Mesenchymal stem cell (in vitro differentiated cells and primary cell): ENCODE data around the gene MUC16.

Source experiments
- DNase-seq: peaks from one replicate; pipeline ENCODE4 v3.0.0-alpha.2; 2013
- H2AFZ ChIP-seq: one replicate; pipeline ENCODE4 v1.6.1; 2013; ENCODE audit warnings: low read depth, mild to moderate bottlenecking, control low read depth, inconsistent platforms, low read length, moderate library complexity
- H2AK5ac ChIP-seq: 2 replicates; pipeline ENCODE4 v1.6.1; 2013; ENCODE audit warnings: low read length, moderate library complexity, mild to moderate bottlenecking, inconsistent platforms; ENCODE audit not compliant: severe bottlenecking
- H2BK120ac ChIP-seq: one replicate; pipeline ENCODE4 v1.6.1; 2013; ENCODE audit warnings: low read depth, mild to moderate bottlenecking, inconsistent platforms, low read length, moderate library complexity
- H2BK12ac ChIP-seq, 2 experiments: one replicate each; pipeline ENCODE4 v1.6.1; 2013; ENCODE audit warnings: inconsistent platforms in 2 of 2, low read length in 2 of 2, mild to moderate bottlenecking in 2 of 2, moderate library complexity in 2 of 2, control low read depth in 1 of 2
- H2BK15ac ChIP-seq: one replicate; pipeline ENCODE4 v1.6.1; 2013; ENCODE audit warnings: mild to moderate bottlenecking, low read depth, inconsistent platforms; ENCODE audit not compliant: poor library complexity, severe bottlenecking
- H2BK5ac ChIP-seq: 2 replicates; pipeline ENCODE4 v1.6.1; 2013; ENCODE audit warnings: low read depth, mild to moderate bottlenecking, low read length, control low read depth, inconsistent platforms; ENCODE audit not compliant: poor library complexity, severe bottlenecking
- H3K14ac ChIP-seq, 2 experiments: one replicate each; pipeline ENCODE4 v1.6.1; 2013; ENCODE audit warnings: inconsistent platforms in 2 of 2, low read length in 2 of 2, control low read depth in 1 of 2, mild to moderate bottlenecking in 1 of 2, moderate library complexity in 1 of 2
- H3K18ac ChIP-seq, 2 experiments: one replicate each; pipeline ENCODE4 v1.6.1; 2013; ENCODE audit warnings: inconsistent platforms in 2 of 2, low read length in 2 of 2, control low read depth in 1 of 2, low read depth in 1 of 2, mild to moderate bottlenecking in 1 of 2
- H3K23ac ChIP-seq, 2 experiments: one replicate each; pipeline ENCODE4 v1.6.1; 2013; ENCODE audit warnings: inconsistent platforms in 2 of 2, low read length in 2 of 2, mild to moderate bottlenecking in 2 of 2, moderate library complexity in 2 of 2, control low read depth in 1 of 2
- H3K27ac ChIP-seq: 2 replicates; pipeline ENCODE4 v1.5.1; 2013; ENCODE audit warnings: mild to moderate bottlenecking, moderate library complexity, low read length, control low read depth, inconsistent platforms; ENCODE audit not compliant: poor library complexity, severe bottlenecking
- H3K27me3 ChIP-seq, 2 experiments: 2 replicates each; pipeline versions ENCODE4 v1.6.1 to v1.7.0; 2013; ENCODE audit warnings: low read length in 2 of 2, mild to moderate bottlenecking in 2 of 2, moderate library complexity in 2 of 2, control low read depth in 1 of 2, inconsistent platforms in 1 of 2; ENCODE audit not compliant: control insufficient read depth in 1 of 2, insufficient read depth in 1 of 2
- H3K36me3 ChIP-seq, 2 experiments: 2 replicates each; pipeline versions ENCODE4 v1.6.1 to v1.7.0; 2013; ENCODE audit warnings: low read length in 2 of 2, control low read depth in 1 of 2, inconsistent platforms in 1 of 2, low read depth in 1 of 2, mild to moderate bottlenecking in 1 of 2; ENCODE audit not compliant: insufficient read depth in 2 of 2, control insufficient read depth in 1 of 2
- H3K4ac ChIP-seq, 2 experiments: one replicate each; pipeline ENCODE4 v1.6.1; 2013; ENCODE audit warnings: inconsistent platforms in 2 of 2, low read length in 2 of 2, mild to moderate bottlenecking in 2 of 2, moderate library complexity in 2 of 2, control low read depth in 1 of 2, low read depth in 1 of 2
- H3K4me1 ChIP-seq: 2 replicates; pipeline ENCODE4 v1.6.1; 2013; ENCODE audit warnings: low read depth, low read length, control low read depth; ENCODE audit not compliant: control insufficient read depth, insufficient read depth
- H3K4me2 ChIP-seq: 2 replicates; pipeline ENCODE4 v1.6.1; 2013; ENCODE audit warnings: low read length, mild to moderate bottlenecking, inconsistent platforms; ENCODE audit not compliant: poor library complexity, severe bottlenecking
- H3K4me3 ChIP-seq, 2 experiments: 2 replicates each; pipeline versions ENCODE4 v1.5.1 to v1.7.0; 2013; ENCODE audit warnings: low read length in 2 of 2, mild to moderate bottlenecking in 2 of 2, control low read depth in 1 of 2, low read depth in 1 of 2; ENCODE audit not compliant: insufficient read depth in 1 of 2
- H3K79me1 ChIP-seq: replicated peaks from 2 replicates; pipeline ENCODE4 v1.6.1; 2013; ENCODE audit warnings: mild to moderate bottlenecking, control low read depth, low read length, inconsistent platforms; ENCODE audit not compliant: poor library complexity, severe bottlenecking
- H3K9ac ChIP-seq: 2 replicates; pipeline ENCODE4 v1.7.0; 2013; ENCODE audit warnings: mild to moderate bottlenecking, low read length, moderate library complexity
- H3K9me3 ChIP-seq: 2 replicates; pipeline ENCODE4 v1.7.0; 2013; ENCODE audit warnings: mild to moderate bottlenecking, low read length; ENCODE audit not compliant: control insufficient read depth
- H4K8ac ChIP-seq: one replicate; pipeline ENCODE4 v1.6.1; 2013; ENCODE audit warnings: inconsistent platforms, mild to moderate bottlenecking, low read length, moderate library complexity
- H4K91ac ChIP-seq: one replicate; pipeline ENCODE4 v1.6.1; 2013; ENCODE audit warnings: mild to moderate bottlenecking, low read length, inconsistent platforms
- WGBS: methylation state at CpG from one replicate; pipeline ENCODE4 v1.1.7; 2013; ENCODE audit warnings: mixed read lengths; 5-methylcytosine and 5-hydroxymethylcytosine counted together

The MUC16 gene

DNA sequence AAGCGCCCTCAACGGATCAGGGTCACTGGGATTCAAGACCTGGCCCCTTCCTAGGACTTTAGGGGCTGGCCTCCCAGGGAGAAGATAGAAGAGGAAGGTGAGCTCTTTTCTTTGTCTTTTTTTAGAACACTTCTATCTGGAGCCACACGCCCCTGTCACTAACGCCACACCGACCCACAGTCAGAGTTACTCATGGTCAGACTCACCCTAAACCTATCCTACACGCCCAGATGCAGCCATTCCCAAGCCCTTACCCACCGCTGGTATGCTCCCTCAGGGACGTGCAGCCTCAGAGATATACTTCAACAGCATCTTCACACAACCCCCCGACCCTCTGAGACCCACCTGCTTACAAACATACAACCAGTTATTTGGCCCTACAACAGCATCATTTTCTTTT, 29.9 kb upstream of the MUC16 start:
- Histone ChIP-seq H3K9ac (no peak overlapping the region), H3K79me1 (no peaks in the 10 kb centered on the region), H3K23ac (no peak overlapping the region), H3K27ac (no peak overlapping the region), H3K4me3 (no peak overlapping the region), H2AFZ (no peak overlapping the region), H2BK120ac (no peak overlapping the region), H3K4ac (no peak overlapping the region), H3K9me3 (no peaks in the 10 kb centered on the region), H4K91ac (no peak overlapping the region), H3K27me3 (no peaks in the 10 kb centered on the region), H3K18ac (no peak overlapping the region), H3K36me3 (no peaks in the 10 kb centered on the region), H3K4me2 (no peak overlapping the region), H2BK5ac (no peak overlapping the region), H2AK5ac (no peak overlapping the region), H3K4me1 (no peaks in the 10 kb centered on the region), H2BK15ac (no peak overlapping the region), H2BK12ac (no peak overlapping the region), H4K8ac (no peak overlapping the region), H3K14ac (no peak overlapping the region)
- DNase-seq, result no peak
- whole genome bisulfite sequencing, result 66% methylated on average over 8 of the region's 9 CpGs

DNA sequence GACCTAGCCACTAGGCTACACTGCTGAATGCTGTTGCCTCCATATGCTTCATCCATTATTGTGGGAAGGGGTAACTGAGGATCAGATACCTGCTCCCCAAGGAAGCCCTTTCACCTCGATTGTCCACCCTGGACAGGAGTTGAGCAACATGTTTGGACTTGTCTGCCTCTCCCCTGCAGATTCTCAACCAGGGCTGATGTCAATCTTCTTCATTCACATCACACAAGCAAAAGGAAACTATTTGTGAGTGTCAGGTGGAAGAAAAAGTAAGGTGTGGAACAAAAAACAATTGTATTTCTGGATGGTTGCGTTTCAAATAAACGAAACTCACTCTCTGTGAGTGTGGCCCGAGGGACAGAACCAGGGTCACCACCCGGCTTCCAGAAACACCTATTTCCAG, 29.5 kb upstream of the MUC16 start:
- Histone ChIP-seq H3K4me2 (no peak overlapping the region), H3K14ac (no peak overlapping the region), H2BK120ac (no peak overlapping the region), H2BK5ac (no peak overlapping the region), H4K91ac (no peak overlapping the region), H3K36me3 (no peaks in the 10 kb centered on the region), H3K79me1 (no peaks in the 10 kb centered on the region), H3K9me3 (no peaks in the 10 kb centered on the region), H3K4me3 (no peak overlapping the region), H3K23ac (no peak overlapping the region), H3K9ac (no peak overlapping the region), H3K27me3 (no peaks in the 10 kb centered on the region), H3K18ac (no peak overlapping the region), H2BK12ac (no peak overlapping the region), H3K4ac (no peak overlapping the region), H3K4me1 (no peaks in the 10 kb centered on the region), H2AFZ (no peak overlapping the region), H2BK15ac (no peak overlapping the region), H4K8ac (no peak overlapping the region), H2AK5ac (no peak overlapping the region), H3K27ac (no peak overlapping the region)
- WGBS, result 68% methylated on average over 5 of the region's 5 CpGs
- DNase-seq, result no peak

DNA sequence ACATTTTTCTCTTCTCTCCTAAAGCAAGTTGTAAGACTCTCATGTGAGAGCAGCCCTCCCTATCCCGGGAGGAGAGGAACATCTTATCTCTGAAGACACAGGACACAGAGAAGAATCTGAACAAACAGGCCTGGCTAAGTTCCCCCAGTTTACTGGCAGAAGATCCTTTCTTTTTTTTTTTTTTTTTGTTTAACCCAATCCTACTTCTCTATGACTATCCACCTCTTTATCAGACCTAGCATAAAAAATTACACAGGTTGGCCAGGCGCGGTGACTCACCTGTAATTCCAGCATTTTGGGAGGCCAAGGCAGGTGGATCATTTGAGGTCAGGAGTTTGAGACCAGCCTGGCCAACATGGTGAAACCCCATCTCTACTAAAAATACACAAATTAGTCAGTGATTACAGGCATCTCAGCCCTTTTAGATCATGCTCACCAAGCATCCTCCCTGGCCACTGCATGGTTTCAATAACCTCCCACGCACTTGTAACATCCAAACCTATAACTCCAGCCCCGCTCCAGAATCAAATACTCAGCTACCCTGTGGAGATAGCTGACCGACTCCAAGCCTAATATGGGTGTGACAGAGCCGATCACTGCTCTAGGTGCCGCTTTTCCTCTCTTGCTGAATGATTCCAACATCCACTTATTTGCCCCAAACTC, 27.3 kb upstream of the MUC16 start:
- H4K91ac ChIP-seq, result no peak overlapping the region
- no peaks in the 10 kb centered on the region for H3K27me3 ChIP-seq
- H3K9me3 ChIP-seq, result no peaks in the 10 kb centered on the region
- H3K14ac ChIP-seq, result no peak overlapping the region
- no peak overlapping the region for H3K4me3 ChIP-seq
- WGBS, result 74% methylated on average over 8 of the region's 8 CpGs
- H2BK12ac ChIP-seq, result no peak overlapping the region
- no peak for DNase-seq
- no peak overlapping the region for H3K9ac ChIP-seq
- H3K4ac ChIP-seq, result no peak overlapping the region
- no peak overlapping the region for H2BK120ac ChIP-seq
- no peak overlapping the region for H2AFZ ChIP-seq
- no peak overlapping the region for H3K4me2 ChIP-seq
- no peak overlapping the region for H3K27ac ChIP-seq
- no peaks in the 10 kb centered on the region for H3K79me1 ChIP-seq
- no peak overlapping the region for H3K18ac ChIP-seq
- no peak overlapping the region for H4K8ac ChIP-seq
- no peaks in the 10 kb centered on the region for H3K4me1 ChIP-seq
- no peak overlapping the region for H2BK5ac ChIP-seq
- no peak overlapping the region for H2BK15ac ChIP-seq
- H2AK5ac ChIP-seq, result no peak overlapping the region
- no peak overlapping the region for H3K23ac ChIP-seq
- no peaks in the 10 kb centered on the region for H3K36me3 ChIP-seq

DNA sequence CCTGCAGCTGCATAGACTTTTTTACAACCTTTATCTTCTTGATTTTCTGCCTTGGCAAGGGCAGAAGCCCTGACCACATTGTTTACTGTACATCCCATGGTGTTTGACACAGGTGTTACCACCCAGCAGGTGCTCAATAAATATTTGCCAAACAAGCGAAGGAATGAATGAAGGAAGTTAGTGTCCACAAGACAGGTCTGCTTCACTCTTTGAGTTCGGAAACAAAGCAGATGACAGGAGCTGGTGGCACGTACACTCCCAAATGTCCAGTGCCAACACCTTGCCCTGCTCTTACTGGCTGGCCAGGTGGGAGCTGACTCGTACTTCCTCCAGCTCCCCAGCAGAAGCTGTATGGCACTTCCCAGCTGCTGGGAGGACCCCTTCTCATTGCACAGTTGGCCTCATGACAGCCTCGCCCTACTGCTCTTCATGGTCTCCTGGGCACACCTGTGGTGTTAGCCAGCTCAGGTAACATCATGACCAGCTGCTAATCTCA, 22.0 kb upstream of the MUC16 start:
- no peak overlapping the region for H4K91ac ChIP-seq

More for the DNA sequence above, 22.0 kb upstream of the MUC16 start:
- Histone ChIP-seq H3K79me1 (no peaks in the 10 kb centered on the region), H2AFZ (no peak overlapping the region), H2BK12ac (no peak overlapping the region), H3K9me3 (no peaks in the 10 kb centered on the region), H3K36me3 (no peaks in the 10 kb centered on the region), H3K14ac (no peak overlapping the region), H3K4me3 (no peak overlapping the region), H3K27ac (no peak overlapping the region), H3K4ac (no peak overlapping the region), H3K4me1 (no peaks in the 10 kb centered on the region), H2BK5ac (no peak overlapping the region), H2BK15ac (no peak overlapping the region), H3K18ac (no peak overlapping the region), H4K8ac (no peak overlapping the region), H2BK120ac (no peak overlapping the region), H3K4me2 (no peak overlapping the region), H3K23ac (no peak overlapping the region), H2AK5ac (no peak overlapping the region), H3K9ac (no peak overlapping the region), H3K27me3 (no peaks in the 10 kb centered on the region)
- 67% methylated on average over 5 of the region's 5 CpGs for WGBS
- no peak for DNase-seq
